DLD1 (cell line): Measurements from ENCODE around the gene MRPL18.
"Not testable (repeated sequence)": the region's sequence is repeated elsewhere in the genome, so short reads cannot be mapped to it uniquely, and the experiment has no call there.

Experiments used
- in situ Hi-C: cut with HindIII; loops from 2 replicates; pipeline ENCODE4 v1.10.0; 2017; ENCODE audit warnings: low sequenced_read_pairs

MRPL18 gene

DNA sequence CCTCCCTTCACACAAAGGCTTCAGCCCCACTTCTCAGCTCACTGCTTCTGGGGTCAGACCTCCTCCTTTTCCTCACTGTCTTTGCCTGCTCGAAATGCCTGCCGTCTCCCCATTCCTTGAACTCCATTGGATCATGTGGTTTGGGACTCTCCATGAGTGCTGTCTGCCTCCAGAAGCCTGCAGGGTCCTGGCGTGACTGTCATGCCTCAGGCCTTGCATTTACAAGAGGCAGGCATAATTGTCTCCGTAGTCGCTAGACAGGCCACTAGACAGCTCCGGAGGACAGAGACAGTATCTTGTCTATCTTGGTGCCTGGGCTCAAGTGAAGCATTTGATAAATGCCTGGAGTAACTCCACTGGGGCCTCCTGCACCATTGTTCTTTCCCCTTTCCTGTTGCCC is 25.1 kb downstream of the MRPL18 start:
- in situ Hi-C loops = no loop called here

DNA sequence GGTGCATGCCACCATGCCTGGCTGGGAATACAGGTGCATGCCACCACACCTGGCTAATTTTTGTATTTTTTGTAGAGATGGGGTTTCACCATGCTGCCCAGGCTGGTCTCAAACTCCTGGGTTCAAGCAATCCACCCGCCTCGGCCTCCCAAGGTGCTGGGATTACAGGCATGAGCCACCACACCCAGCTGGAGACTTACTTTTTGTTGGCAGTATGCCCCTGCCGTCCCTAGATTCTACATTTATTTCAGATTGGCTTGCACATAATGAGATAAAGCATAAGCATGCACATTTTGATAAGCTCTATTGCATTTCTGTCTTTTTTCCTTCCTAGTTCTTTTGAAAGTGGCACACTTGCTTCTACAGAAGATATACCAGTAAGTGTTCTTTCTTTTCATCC is 26.5 kb downstream of the MRPL18 start:
- in situ Hi-C loops = not testable (repeated sequence)

DNA sequence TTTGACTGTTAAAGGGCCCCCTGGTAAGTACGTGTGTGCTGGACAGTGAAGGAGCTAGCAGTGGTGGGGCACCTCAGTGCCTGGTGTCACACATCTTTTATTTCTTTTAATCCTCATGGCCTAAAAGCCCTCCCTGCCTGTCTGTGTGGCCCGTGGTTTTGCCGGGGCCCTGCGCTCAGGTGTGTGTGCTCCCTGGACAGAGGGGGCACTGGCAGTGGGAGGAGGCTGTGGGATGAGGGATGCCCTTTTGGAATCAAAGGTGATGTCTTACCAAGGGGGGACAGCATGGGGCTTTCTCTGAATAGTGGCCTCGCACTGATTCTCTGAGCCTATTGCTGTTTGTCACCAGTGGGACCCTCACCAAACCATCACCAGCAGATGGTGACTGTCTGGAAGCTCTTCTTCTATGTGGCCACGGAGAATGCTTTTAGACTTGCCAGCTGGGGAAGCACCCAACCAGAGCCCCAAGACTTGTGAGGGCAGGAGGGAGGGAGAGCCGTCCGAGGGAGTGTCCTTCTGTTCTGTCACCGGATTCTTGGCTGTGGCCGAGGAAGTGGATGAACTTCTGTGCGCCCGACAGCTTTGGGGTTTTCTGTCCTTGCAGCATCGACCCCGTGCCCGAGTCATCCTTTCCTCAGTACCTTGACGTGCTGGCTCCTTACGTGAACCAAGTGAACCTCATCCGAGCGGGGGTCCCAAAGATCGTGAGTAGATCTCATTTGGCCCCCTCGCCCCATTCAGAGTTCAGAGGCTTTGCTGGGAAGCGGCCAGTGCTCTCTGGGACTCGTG is 27.9 kb downstream of the MRPL18 start:
- in situ Hi-C loops = no loop called here

DNA sequence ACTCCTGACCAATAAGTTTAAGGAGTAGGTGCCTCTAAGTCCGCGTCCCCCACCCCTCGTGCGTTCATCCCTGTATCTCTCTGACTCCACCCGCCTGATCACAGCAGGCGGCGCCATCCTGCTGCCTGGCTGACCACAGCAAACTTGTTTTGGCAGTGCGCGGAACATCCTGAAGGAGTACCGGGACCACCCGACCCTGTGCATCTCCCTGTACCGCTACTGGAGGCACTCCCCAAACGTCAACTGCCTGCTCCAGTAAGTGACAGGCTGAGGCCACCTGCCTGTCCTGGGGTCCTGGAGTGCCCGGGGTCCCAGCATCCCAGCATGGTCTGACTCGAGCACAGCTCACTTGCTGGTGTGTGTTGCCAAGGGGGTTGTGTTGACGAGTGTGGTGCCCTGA is 28.8 kb downstream of the MRPL18 start:
- in situ Hi-C loops = no loop called here

- in situ Hi-C loops = no loop called here
Measured at GRCh38 chr6:159819932-159820640, 29.8 kb downstream of the MRPL18 start.

DNA sequence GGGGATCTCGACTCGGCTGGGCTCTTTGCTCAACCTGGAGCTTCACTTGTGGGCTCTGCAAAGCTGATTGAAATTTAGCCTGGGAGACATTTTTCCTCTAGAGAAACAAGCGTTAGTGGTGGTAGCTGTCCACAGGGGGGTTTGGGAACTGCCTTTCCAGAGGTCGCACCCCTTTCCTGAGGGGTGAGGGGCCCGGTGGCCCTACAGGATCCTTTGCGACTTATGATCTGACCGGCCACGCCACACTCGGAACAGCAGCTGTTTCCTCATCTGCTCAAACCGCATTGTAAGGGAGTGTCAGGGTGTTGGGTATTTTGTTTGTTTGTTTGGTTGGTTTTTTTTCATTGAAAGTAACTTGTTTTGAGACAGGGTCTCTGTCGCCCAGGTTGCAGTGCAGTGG is 30.9 kb downstream of the MRPL18 start:
- in situ Hi-C loops = no loop called here

- in situ Hi-C loops = no loop called here
Measured at GRCh38 chr6:159821726-159822125, 31.5 kb downstream of the MRPL18 start.

DNA sequence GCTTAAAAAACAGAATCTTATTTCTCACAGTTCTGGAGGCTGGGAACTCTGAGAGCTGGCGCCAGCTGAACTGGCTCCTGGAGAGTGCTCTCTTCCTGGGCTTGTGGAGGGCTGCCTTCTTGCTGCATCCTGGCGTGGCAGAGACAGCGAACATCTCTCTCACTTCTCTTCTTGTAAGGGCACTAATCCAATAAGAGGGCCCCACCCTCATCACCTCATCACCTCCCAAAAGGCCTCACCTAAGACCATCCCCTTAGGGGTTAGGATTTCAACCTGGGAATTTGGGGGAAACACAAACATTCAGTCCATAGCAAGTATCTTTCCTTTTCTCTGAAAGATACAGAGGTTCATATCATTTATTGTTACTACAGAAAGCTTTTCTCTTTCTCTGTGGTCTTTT is 33.7 kb downstream of the MRPL18 start:
- in situ Hi-C loops = no loop called here

DNA sequence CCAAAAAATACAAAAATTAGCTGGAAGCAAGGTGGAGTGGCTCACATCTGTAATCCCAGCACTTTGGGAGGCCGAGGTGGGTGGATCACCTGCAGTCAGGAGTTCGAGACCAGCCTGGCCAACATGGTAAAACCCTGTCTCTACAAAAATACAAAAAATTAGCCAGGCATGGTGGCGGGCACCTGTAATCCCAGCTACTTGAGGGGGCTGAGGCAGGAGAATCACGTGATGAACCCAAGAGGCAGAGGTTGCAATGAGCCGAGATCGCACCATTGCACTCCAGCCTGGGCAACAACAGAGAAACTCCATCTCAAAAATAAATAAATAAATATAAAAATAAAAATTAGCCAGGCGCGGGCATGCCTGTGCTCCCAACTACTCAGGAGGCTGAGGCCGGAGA is 34.4 kb downstream of the MRPL18 start:
- in situ Hi-C loops = not testable (repeated sequence)

- in situ Hi-C loops = no loop called here
Measured at GRCh38 chr6:159826004-159826403, 35.7 kb downstream of the MRPL18 start.

DNA sequence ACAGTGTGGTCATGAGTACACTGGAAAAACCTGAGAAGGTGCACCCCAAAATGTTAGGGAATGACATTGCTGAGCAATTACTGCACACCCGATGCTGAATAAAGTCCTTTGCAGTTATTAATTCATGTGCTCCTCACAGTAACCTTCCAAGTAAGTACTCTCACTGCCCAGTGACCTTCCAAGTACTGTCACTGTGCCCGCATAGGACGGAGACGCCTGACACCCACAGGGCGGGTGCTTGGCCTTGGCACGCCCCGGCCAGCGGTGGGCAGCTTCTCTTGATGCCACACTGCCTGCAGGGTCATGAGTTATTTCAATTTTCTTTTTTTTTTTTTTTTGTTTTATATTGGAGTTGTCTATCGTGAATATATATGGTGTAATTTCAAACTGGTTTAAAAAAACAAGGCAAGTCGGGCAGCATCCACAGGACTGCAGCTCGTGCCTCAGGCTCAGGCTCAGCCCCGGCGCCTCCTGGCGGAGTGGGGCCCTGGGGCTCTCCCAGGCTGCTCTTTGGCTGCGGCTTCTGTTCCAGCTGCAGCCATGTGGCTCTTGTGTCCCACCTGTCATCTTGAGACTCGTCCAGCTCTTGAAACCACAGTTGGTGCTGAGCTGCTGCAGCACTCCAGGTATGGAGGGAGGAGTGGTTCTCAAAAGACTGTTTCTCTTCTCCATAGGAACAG is 36.8 kb downstream of the MRPL18 start:
- in situ Hi-C loops = no loop called here

DNA sequence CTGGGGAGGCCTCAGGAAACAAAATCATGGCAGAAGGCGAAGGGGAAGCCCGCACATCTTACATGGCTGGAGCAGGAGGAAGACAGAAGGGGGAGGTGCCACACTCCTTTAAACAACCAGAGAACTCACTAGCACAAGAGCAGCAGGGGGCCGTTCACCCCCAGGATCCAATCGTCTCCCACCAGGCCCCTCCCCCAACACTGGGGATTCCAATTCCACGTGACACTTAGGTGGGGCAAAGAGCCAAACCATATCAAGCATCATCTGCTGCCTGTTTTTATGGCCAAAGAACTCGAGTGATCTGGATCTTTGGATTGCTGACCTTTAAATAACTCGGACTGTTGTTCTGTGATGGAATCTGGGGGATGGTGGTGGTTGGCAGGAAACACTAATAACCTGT is 37.8 kb downstream of the MRPL18 start:
- in situ Hi-C loops = no loop called here

DNA sequence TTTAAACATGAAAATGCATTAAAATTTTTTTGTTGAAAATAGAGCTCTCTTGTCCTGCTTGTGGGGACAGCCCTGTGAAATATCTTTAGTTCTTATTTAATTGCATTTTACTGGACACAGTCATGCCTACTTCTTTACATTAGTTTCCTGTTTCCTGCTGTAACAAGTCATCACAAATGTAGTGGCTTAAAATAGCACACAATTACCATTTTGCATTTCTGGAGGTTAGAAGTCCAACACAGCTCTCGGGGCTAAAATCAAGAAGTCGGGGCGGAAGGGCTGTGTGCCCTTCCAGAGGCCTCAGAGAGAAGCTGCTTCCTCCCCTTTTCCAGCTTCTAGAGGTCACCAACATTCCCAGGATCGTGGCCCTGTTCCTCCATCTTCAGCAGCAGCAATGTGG is 39.3 kb downstream of the MRPL18 start:
- in situ Hi-C loops = no loop called here

GRCh38 chr6:159830501-159831372 is 40.5 kb downstream of the MRPL18 start:
- in situ Hi-C loops = no loop called here

- in situ Hi-C loops = no loop called here
Measured at GRCh38 chr6:159831373-159831679, 41.1 kb downstream of the MRPL18 start.

- in situ Hi-C loops = no loop called here
Measured at GRCh38 chr6:159832946-159833345, 42.7 kb downstream of the MRPL18 start.

DNA sequence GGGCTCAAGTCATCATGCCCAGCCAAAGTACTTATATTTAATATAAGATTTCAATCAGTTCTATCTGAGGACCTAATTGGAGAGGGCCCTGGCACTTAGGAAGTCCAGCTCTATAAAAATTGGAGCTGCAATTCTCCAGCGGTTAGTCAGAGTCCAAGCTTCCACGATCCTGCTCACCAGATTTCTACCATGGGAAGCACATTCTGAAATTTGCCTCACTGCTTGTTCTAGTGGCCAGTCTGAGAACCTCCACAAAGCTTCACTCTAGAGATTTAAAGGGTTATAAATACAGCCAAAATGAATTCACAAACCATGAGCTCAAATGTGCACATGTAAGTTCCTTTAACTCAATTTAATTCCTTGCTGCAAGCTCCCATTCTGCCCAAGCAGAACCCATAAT is 43.3 kb downstream of the MRPL18 start:
- in situ Hi-C loops = no loop called here

DNA sequence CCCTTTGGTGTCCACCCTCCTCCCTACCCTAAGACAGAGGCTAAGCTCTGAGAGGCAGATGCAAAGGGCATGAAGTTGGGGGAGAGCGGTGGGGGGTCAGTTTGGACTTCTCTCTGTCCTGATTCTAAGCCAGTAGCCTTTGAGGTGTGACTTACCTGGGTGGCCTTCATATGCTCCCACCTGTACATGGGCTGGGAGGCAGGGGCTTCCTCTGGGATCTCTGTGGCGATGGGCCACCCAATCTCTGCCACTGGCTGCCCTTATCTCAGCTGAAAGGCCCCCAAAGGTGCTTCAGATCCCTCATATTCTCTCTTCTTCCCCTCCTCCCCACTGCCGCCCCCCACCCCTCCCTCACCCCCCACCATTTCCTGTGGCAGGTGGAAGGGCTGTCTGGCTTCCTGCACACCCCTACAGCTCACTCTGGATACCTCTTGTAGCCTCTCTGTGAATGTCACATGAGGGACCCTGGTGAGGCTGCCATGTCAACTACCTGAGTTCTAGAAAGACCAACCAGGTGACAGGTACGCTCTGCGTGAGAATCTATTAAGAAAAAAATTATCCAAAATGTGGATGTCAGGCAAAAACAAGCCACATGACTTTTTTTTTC is 43.8 kb downstream of the MRPL18 start:
- in situ Hi-C loops = no loop called here

DNA sequence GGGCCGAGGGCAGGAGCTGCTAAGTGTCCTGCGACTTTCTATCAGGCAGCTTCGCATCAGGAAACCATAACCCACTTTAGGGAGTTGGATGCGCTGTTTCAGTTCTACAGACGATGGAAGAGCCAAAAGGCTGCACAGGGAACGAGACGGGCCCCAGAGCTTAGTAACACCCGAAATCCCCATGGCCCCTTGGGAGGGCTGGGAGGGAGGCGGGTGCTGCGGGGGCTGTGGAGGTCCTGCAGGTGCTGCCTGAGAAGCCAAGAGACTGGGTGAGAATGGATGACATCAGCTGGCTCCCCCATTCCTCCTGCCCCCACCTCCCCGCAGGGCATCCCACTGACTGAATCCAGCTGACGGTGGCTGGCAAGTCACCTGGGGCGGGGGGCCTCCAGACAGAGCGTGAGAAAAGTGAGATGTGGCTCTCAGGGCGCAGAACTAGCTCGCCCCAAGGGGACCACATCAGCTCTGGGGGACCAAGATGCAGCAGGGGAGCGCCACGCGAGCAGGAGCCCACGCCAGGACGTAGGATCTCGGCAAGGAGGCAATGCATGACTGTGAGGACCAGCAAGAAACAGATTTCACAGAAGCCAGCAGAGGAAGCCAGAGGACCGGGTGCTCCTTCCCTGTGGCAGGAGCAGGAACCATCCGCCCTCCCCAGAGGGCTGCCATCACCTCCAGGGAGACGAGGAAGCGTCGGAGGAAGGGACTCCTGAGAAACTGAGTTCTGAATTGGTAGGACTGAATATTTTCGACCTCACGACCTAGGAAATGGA is 46.6 kb downstream of the MRPL18 start:
- in situ Hi-C loops = no loop called here

DNA sequence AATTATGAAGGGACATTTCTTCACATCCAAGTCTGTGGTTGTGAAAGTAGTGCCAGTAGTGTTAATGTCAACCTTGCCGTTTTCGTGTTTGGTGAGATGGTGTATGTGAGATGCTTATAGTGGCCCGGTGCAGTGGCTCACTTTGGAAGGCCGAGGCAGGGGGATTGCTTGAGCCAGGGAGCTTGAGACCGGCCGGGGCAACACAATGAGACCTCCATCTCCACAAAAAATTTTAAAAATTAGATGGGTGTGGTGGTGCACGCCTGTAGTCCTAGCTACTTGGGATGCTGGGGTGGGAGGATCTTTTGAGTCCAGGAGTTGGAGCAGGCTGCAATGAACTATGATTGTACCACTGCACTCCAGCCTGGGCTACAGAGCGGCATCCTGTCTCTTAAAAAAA is 47.2 kb downstream of the MRPL18 start:
- in situ Hi-C loops = no loop called here
